Measurements from ENCODE around the gene CLEC12A.
A peak's percentile ranks its signal among the peaks of the same experiment; 100 is the strongest.

DNA sequence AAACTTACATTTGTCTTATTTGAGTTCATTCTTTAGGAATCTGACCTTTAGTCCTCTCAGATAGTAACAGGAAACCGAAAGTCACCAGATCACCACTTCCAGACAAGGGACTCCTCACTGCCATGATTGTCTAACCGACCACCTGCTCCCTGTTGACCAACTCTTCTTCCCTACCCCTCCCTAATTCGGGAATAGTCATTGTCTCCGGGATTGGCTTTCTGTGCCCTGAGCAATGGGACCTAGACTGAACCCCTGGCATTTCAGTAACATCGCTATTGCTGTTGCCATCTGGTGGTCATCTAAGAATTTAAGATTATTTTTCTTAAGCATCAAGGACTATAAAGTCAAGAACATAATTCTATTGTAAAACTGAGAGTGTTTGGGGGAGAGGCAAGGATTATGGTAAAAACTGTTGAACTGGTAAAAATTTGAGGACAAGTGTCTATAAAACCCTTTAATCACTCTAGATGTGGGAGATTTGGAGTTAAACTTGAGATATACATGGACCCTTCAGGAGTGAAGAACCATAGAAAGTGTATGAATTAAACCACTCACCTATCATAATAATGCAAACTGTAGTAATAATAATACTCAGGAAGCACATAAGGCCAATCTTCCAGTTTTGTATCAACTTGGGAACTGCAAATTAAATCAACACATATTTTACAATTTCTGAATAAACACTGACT, 45.4 kb upstream of the CLEC12A start:
- TF ChIP-seq, protein P1, sequence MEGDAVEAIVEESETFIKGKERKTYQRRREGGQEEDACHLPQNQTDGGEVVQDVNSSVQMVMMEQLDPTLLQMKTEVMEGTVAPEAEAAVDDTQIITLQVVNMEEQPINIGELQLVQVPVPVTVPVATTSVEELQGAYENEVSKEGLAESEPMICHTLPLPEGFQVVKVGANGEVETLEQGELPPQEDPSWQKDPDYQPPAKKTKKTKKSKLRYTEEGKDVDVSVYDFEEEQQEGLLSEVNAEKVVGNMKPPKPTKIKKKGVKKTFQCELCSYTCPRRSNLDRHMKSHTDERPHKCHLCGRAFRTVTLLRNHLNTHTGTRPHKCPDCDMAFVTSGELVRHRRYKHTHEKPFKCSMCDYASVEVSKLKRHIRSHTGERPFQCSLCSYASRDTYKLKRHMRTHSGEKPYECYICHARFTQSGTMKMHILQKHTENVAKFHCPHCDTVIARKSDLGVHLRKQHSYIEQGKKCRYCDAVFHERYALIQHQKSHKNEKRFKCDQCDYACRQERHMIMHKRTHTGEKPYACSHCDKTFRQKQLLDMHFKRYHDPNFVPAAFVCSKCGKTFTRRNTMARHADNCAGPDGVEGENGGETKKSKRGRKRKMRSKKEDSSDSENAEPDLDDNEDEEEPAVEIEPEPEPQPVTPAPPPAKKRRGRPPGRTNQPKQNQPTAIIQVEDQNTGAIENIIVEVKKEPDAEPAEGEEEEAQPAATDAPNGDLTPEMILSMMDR (IDR thresholded peaks at IDR 0.05): peak; percentile 40 to 58 (median 41)
- TF ChIP-seq EP300 (IDR thresholded peaks at IDR 0.05) (no peak), POLR2A (IDR thresholded peaks at IDR 0.05) (no peak)
